Measurements from ENCODE around the gene BIRC6.
"Not testable (repeated sequence)": the region's sequence is repeated elsewhere in the genome, so short reads cannot be mapped to it uniquely, and the experiment has no call there.

BIRC6 gene

GRCh38 chr2:32366595-32366994 lies 9.8 kb downstream of the BIRC6 start:
- TF ChIP-seq ZNF274 (IDR thresholded peaks at IDR 0.05; ENCODE audit: low read depth, low read length) = no peak
- H3K4me3 ChIP-seq (ENCODE audit: low read length) = no peak overlapping the region

- no peak overlapping the region for H3K4me3 ChIP-seq (ENCODE audit: low read length)
- no peak for TF ChIP-seq ZNF274 (IDR thresholded peaks at IDR 0.05; ENCODE audit: low read depth, low read length)
These were observed 12.4 kb downstream of the BIRC6 start for GRCh38 chr2:32369222-32369621.

DNA sequence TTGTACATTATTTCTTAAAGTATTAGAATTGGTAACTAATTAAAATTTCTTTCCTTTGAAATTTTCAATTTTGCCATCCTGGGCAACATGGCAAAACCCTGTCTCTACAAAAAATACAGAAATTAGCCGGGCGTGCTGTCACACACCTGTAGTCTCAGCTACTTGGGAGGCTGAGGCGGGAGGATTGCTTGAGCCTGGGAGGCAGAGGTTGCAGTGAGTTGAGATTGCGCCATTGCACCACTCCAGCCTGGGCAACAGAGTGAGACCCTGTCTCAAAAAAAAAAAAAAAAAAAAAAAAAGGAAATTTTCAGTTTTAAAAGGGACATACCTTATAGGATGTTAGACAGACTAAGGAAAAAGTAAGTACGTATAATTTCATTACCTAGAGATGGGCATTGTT lies 14.1 kb downstream of the BIRC6 start:
- not testable (repeated sequence) for H3K4me3 ChIP-seq (ENCODE audit: low read length)

GRCh38 chr2:32372519-32373182 lies 15.8 kb downstream of the BIRC6 start:
- no peak for TF ChIP-seq ZNF274 (IDR thresholded peaks at IDR 0.05; ENCODE audit: low read depth, low read length)
- no peak overlapping the region for H3K4me3 ChIP-seq (ENCODE audit: low read length)

- H3K4me3 ChIP-seq (ENCODE audit: low read length) = no peak overlapping the region
- no peak for TF ChIP-seq ZNF274 (IDR thresholded peaks at IDR 0.05; ENCODE audit: low read depth, low read length)
These were observed 18.5 kb downstream of the BIRC6 start for GRCh38 chr2:32375228-32375892.

DNA sequence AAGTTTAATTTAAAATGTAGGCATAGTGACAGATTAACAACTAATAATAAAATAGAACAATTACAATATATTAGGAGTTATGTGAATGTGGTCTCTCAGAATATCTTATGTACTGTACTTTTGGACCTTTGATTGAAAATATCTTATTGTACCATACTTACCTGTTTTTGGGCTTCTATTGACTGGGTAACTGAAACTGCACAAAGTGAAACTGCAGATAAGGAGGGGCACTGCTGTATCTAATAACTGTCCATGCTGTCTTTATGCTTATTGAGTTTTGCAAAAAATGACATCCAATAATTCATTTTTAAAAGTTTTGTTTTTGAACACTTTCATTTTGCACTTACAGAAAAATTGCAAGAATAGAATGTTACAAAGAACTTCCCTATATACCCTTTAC lies 19.9 kb downstream of the BIRC6 start:
- TF ChIP-seq ZNF274 (IDR thresholded peaks at IDR 0.05; ENCODE audit: low read depth, low read length) = no peak
- H3K4me3 ChIP-seq (ENCODE audit: low read length) = no peak overlapping the region

- no peak for TF ChIP-seq ZNF274 (IDR thresholded peaks at IDR 0.05; ENCODE audit: low read depth, low read length)
These were observed 21.1 kb downstream of the BIRC6 start for GRCh38 chr2:32377928-32378327.

DNA sequence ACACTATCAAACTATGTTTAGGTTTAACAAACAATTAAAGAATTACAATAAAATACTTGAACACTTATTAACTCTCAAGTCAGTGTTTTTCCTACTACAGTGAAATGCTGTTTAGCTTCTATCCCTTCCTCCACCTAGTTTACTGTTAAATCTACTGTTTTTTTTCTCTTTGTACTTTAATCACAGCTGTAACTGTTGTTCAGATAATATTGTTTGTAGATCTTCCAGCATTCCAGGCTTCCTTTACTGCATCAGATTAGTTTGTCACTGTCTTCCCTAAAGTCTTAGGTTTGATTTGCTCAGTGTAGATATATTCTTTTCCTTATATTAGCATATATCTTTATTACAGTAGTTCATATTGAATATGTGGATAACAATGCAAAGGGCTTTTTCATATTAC lies 22.5 kb downstream of the BIRC6 start:
- no peak overlapping the region for H3K4me3 ChIP-seq (ENCODE audit: low read length)
- TF ChIP-seq ZNF274 (IDR thresholded peaks at IDR 0.05; ENCODE audit: low read depth, low read length) = no peak

More at GRCh38 chr2:32377928-32378327, 21.1 kb downstream of the BIRC6 start:
- H3K4me3 ChIP-seq (ENCODE audit: low read length) = no peak overlapping the region

DNA sequence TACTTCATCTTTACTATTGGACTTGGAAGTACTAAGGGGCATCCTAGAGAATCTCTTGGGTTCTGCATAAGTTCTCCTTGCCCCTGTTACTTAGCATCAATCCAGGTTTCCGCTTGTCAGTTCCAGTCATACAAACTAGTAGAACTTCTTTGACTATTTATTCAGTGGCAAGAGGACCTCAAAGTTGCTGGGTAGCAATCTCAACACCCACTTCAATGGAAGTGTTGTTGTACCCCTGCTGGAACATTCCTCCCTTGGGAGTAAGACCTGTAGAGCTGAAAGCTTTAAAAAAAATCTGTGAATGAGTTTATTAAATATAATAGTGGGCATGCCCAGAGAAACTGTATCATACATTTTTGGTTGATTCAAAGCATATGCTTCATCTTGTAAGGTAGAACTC lies 27.0 kb downstream of the BIRC6 start:
- H3K4me3 ChIP-seq (ENCODE audit: low read length) = no peak overlapping the region
- no peak for TF ChIP-seq ZNF274 (IDR thresholded peaks at IDR 0.05; ENCODE audit: low read depth, low read length)

DNA sequence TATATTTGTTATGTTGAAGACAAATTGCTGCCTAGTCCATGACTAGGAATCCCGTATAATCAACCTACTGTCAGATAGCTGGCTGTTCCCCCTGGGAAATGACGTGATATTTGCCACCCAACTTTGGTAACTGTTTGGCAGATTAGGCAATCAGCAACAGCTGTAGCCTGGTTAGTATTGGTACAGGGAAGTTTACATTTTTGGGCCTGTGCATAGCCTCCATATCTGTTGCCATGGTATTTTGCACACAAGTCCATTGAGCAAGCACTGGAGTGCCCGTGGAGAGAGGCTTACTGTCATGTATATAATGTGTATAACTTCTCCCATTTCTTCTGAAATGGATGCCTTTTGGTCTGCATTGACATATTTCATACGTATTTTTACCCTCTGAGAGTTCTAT lies 27.7 kb downstream of the BIRC6 start:
- no peak overlapping the region for H3K4me3 ChIP-seq (ENCODE audit: low read length)
- TF ChIP-seq ZNF274 (IDR thresholded peaks at IDR 0.05; ENCODE audit: low read depth, low read length) = no peak

DNA sequence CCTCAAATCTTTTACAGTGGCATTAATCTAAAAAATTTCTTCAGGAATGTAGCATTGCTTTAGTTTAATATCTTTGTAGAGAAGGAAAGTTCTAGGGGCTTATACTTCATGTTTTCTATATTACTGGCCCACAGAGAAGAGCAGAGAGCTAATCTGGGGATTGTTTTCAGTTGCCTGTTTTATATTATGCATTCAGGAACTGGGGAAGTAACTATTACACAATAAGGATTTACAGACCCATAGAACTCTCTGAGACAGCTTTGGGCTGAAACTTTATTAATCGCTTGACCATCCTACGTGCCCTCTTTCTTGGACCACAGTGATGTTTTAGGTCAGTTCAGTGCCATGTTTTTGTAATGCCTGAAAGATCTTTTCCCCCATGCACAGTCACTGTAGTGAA lies 29.9 kb downstream of the BIRC6 start:
- TF ChIP-seq ZNF274 (IDR thresholded peaks at IDR 0.05; ENCODE audit: low read depth, low read length) = no peak
- H3K4me3 ChIP-seq (ENCODE audit: low read length) = no peak overlapping the region

- H3K4me3 ChIP-seq (ENCODE audit: low read length) = no peak overlapping the region
- TF ChIP-seq ZNF274 (IDR thresholded peaks at IDR 0.05; ENCODE audit: low read depth, low read length) = no peak
These were observed 42.4 kb downstream of the BIRC6 start for GRCh38 chr2:32399221-32399620.

- no peak for TF ChIP-seq ZNF274 (IDR thresholded peaks at IDR 0.05; ENCODE audit: low read depth, low read length)
- H3K4me3 ChIP-seq (ENCODE audit: low read length) = no peak overlapping the region
These were observed 45.3 kb downstream of the BIRC6 start for GRCh38 chr2:32402091-32402490.

- no peak overlapping the region for H3K4me3 ChIP-seq (ENCODE audit: low read length)
- TF ChIP-seq ZNF274 (IDR thresholded peaks at IDR 0.05; ENCODE audit: low read depth, low read length) = no peak
These were observed 47.0 kb downstream of the BIRC6 start for GRCh38 chr2:32403782-32404181.

DNA sequence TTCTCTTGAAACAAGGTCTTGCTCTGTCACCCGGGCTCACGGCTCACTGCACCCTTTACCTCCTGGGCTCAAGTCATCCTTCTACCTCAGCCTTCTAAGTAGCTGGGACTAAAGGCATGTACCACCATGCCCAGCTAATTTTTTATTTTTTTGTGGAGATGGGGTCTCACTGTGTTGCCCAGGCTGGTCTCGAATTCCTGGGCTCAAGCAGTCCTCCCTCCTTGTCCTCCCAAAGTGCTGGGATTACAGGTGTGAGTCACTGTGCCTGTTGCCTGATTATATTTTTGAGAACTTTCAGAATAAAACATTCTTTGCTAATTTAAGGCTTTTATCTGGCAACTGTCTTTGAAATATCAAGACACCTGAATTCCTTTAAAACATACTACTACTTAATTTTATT lies 47.9 kb downstream of the BIRC6 start:
- H3K4me3 ChIP-seq (ENCODE audit: low read length) = no peak overlapping the region
- TF ChIP-seq ZNF274 (IDR thresholded peaks at IDR 0.05; ENCODE audit: low read depth, low read length) = no peak

- H3K4me3 ChIP-seq (ENCODE audit: low read length) = no peak overlapping the region
- TF ChIP-seq ZNF274 (IDR thresholded peaks at IDR 0.05; ENCODE audit: low read depth, low read length) = no peak
These were observed 59.7 kb downstream of the BIRC6 start for GRCh38 chr2:32416519-32416918.
